IPS-18c (cell line): Measurements from ENCODE around the gene BEND6.
A peak's percentile ranks its signal among the peaks of the same experiment; 100 is the strongest.
"Not testable (repeated sequence)": the region's sequence is repeated elsewhere in the genome, so short reads cannot be mapped to it uniquely, and the experiment has no call there.

Experiments used
- H3K4me3 ChIP-seq: 2 replicates; pipeline ENCODE4 v1.7.0; 2013; ENCODE audit warnings: low read depth, mild to moderate bottlenecking, low read length, moderate library complexity; ENCODE audit not compliant: insufficient read depth
- H3K9me3 ChIP-seq: one replicate; pipeline ENCODE4 v1.6.1; 2013; ENCODE audit warnings: mild to moderate bottlenecking, low read length, moderate library complexity; ENCODE audit not compliant: control insufficient read depth, insufficient read depth

The BEND6 gene

DNA sequence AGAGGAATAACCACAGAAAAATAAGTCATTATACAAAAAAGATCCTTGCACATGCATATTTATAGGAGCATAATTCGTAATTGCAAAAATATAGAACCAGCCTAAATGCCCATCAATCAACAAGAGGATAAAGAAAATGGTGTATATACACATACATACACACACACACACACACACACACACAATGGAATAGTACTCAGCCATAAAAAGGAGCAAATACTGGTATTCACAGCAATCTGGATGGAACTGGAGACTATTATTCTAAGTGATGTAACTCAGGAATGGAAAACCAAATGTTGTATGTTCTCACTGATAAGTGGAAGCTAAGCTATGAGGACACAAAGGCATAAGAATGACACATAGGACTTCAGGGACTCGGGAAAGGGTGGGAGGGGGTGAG, 89.7 kb downstream of the BEND6 start:
- H3K9me3 ChIP-seq, result no peaks in the 10 kb centered on the region

GRCh38 chr6:57046332-57047256, 91.7 kb downstream of the BEND6 start, which contains the start of gene KIAA1586:
Gene KIAA1586, plus strand, starts transcription at chr6:57046693. Its CDS starts 63 bp downstream, at chr6:57046756.
- not testable (repeated sequence) for H3K9me3 ChIP-seq
- peak within 1 kb of the TSS; percentile 64 for H3K4me3 ChIP-seq

More for the DNA sequence above, 89.7 kb downstream of the BEND6 start:
- H3K4me3 ChIP-seq, result no peak overlapping the region

- not testable (repeated sequence) for H3K9me3 ChIP-seq, H3K4me3 ChIP-seq
Measured at GRCh38 chr6:57047257-57047585, 92.3 kb downstream of the BEND6 start.

DNA sequence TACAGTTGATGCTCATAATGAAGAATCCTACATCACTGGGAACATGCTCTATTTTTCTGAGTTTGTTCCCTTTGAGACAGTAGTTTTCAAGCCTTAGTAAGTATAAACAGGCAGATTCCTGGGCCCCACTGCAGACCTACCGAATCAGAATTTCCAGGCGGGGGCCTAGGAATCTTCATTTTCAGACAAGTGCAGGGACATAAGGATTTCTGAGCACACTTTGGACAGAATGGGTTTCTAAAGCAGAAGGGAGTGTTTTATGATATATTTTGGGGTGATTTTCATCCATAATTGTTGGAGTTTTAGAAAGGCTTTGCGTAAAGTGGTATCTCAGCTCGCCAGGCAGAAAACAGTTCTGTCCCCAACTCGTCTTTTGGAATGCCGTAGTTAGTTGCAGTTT, 93.0 kb downstream of the BEND6 start:
- peak overlapping the region; percentile 11; the same call in 1 of the 2 replicates for H3K4me3 ChIP-seq
- H3K9me3 ChIP-seq, result not testable (repeated sequence)

DNA sequence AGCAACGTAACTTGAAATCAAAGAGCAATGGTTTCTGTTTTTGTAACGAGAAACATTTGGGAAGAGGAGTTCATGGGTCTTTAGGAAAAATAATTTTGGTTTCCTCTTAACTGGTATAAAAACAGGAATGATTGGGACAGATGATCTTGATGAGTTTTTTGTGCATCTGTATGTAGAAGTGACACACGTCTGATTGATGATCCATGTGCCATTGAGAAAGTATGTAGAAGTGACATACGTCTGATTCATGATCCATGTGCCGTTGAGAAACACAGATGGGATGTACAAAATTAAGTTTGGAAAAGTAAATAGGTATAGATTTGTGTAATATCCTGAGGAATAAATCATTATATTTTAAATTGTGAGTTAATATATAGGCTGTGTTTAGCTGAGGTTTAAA, 93.7 kb downstream of the BEND6 start:
- H3K9me3 ChIP-seq, result no peaks in the 10 kb centered on the region
- H3K4me3 ChIP-seq, result no peak overlapping the region

GRCh38 chr6:57063847-57064246, 108.9 kb downstream of the BEND6 start:
- Histone ChIP-seq H3K4me3 (no peak overlapping the region), H3K9me3 (no peaks in the 10 kb centered on the region)

- H3K9me3 ChIP-seq, result no peaks in the 10 kb centered on the region
- no peak overlapping the region for H3K4me3 ChIP-seq
Measured at GRCh38 chr6:57064809-57065208, 109.9 kb downstream of the BEND6 start.

DNA sequence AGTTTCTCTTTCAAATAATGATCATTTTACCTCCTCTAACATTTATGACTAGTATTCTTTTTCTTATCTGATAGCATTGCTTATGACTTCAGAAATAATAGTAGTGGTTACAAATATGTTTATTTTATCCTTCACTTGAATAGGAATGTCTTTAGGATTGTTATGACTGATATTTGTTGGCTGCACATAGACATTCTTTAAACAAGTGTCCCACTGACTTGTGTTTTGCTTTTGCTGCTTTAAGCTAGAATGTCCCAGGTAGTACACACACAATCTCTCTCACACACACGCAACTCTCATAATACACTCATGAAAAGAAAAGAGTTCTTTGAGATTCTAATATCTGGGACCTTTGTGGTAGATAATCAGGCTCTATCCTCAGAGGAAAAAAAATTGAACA, 113.2 kb downstream of the BEND6 start:
- Histone ChIP-seq H3K4me3 (no peak overlapping the region), H3K9me3 (no peaks in the 10 kb centered on the region)

- Histone ChIP-seq H3K4me3 (no peak overlapping the region), H3K9me3 (no peaks in the 10 kb centered on the region)
Measured at GRCh38 chr6:57069228-57069627, 114.3 kb downstream of the BEND6 start.

DNA sequence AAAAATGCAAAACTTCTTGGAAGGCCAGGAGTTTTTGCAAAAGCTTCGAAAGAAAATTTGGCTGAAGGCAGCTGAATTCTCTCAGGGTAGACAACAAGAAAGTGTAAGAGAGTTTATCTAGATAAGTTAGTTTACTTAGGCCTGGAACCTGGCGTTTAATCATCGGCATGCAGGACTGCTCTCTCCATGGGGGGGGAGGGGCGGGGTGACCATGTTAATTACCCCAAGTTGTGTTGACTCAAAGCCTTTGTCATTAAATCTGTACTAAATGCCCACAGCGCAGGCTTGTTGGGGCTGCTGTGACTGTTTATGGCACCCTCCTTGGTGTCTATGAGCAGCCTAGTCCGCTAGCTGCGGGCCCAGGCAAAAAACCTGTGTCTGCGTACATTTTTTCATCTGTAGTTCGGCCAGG, 115.0 kb downstream of the BEND6 start:
- H3K4me3 ChIP-seq, result no peak overlapping the region

DNA sequence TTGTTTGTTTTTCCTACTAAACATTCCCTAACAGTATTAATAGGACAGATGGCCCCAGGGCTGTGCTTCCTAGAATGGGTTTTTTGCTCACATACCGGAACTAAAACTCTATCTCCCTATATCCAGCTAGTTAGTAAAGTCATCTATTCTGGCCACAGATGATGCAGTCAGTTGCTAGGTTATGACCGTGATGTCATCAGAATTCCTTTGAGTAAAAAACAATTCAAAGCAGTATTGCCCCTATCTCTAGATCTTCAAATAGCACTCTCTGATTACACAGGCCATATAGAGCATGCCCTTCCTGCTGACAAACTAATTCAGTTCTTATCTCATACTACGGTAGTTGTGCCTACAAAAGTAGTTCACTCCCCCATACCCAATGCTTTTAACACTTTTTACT, 117.2 kb downstream of the BEND6 start:
- H3K4me3 ChIP-seq, result no peak overlapping the region
- H3K9me3 ChIP-seq, result no peaks in the 10 kb centered on the region

More for the DNA sequence above, 115.0 kb downstream of the BEND6 start:
- no peaks in the 10 kb centered on the region for H3K9me3 ChIP-seq

DNA sequence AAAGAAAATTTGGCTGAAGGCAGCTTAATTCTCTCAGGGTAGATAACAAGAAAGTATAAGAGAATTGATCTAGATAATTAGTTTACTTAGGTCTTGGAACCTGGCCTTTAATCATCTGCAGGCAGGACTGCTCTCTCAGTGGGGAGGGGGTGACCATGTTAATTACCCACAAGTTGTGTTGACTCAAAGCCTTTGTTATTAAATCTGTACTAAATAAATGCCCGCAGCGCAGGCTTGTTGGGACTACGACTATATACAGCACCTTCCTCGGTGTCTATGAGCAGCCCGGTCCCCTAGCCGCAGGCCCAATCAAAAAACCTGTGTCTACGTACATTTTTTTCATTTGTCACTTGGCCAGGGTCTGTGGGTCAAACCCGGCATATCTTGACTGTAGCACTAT, 119.5 kb downstream of the BEND6 start:
- Histone ChIP-seq H3K4me3 (no peak overlapping the region), H3K9me3 (no peaks in the 10 kb centered on the region)

- no peaks in the 10 kb centered on the region for H3K9me3 ChIP-seq
- H3K4me3 ChIP-seq, result no peak overlapping the region
Measured at GRCh38 chr6:57075092-57075491, 120.2 kb downstream of the BEND6 start.
